PFSK-1 (cell line): ENCODE data around the gene KASH5.

Source experiments
- POLR2AphosphoS5 ChIP-seq: IDR thresholded peaks from 2 replicates; pipeline ENCODE4 v1.6.1; 2012; ENCODE audit warnings: low read depth, mild to moderate bottlenecking, control low read depth, low read length, moderate library complexity
- REST ChIP-seq, 2 experiments: IDR thresholded peaks; 2 replicates each; pipeline versions ENCODE4 v1.6.1 to v1.8.0; 2011 to 2012; ENCODE audit warnings: low read depth in 2 of 2, low read length in 2 of 2, control low read depth in 1 of 2, inconsistent platforms in 1 of 2, mild to moderate bottlenecking in 1 of 2, moderate library complexity in 1 of 2; ENCODE audit not compliant: insufficient read depth in 1 of 2
- SIN3A ChIP-seq: IDR thresholded peaks from 2 replicates; pipeline ENCODE4 v1.6.1; 2012; ENCODE audit warnings: mild to moderate bottlenecking, low read length, moderate library complexity, borderline replicate concordance; ENCODE audit not compliant: insufficient read depth
- TAF1 ChIP-seq: IDR thresholded peaks from 2 replicates; pipeline ENCODE4 v1.6.1; 2012; ENCODE audit warnings: low read length, control low read depth, borderline replicate concordance; ENCODE audit not compliant: insufficient read depth

GRCh38 chr19:49421878-49422202, 33.8 kb downstream of the KASH5 start:
- no peak for TF ChIP-seq REST (IDR thresholded peaks at IDR 0.05; ENCODE audit: insufficient read depth in 1 of 2, low read depth in 2 of 2, low read length in 2 of 2)
- no peak for TF ChIP-seq TAF1
- TF ChIP-seq POLR2AphosphoS5 = no peak
- TF ChIP-seq SIN3A = no peak
